ENCODE measurements around the gene TOGARAM1.

The TOGARAM1 gene

DNA sequence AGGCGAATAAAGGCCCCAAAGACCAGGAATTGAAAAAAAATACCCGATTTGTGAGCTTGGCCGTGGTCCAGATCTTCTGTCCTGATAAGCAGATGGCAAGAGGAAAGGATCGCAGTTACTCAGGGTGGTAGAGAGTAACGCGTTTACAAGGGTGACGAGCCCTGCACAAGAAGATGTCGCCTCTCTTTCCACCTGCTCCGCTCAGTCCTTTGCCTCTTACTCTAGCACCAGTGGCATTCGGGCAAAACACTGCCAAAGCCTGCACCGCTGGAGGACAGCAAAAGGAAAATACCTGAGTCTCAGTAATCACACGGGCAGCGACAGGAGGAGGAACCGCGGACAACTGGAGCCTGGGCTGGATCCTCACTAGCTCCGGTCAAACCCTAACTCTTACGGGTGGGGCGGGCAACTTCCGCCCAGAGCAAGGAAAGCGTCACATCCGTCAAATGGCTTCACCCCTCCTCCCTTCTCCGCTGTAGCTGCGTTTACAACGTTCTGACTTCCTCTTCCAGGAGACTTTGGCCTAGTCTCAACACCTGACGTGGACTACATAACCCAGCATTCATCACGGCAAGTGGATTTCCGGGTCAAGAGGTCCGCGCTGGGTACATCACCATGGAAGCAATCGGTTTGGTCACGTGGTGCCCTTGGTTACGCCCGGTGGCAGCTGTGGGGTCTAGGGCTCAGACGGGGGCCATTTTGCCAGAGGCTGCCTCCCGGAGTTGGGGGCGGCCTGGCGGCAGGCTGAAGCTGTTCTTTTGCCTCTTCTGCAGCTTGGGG is at the start of gene TOGARAM1, which contains the start of gene KLHL28:
TSS of gene TOGARAM1 (plus strand) at position 637 of the 780 bp plus-strand sequence. CDS start 232 bp downstream, outside the sequence.
TSS of gene KLHL28 (minus strand) at position 394 of the 780 bp plus-strand sequence. CDS start 16,019 bp downstream, outside the sequence.
- DNase-seq, result peak; percentile 98

DNA sequence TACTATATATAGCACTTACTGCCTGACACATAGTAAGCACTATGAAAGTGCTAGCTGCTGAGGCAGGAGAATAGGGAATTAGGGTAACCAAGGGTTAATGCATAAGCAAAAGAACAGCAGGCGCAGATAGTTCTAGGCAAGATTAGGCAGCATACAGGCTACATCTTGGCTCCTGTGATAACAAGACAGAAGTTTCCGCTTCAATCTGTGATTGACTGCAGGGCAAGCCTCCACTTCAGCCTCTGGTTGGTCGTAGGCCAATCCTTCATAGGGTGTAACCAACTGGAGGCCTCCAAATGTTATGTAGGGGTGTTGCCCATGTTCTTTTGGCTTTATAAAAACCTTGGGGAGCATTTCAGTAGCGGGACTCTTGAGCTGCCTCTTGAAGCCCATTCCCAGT is 47.1 kb upstream of the TOGARAM1 start:
- no peak for DNase-seq

GRCh38 chr14:44928793-44929192 is 33.2 kb upstream of the TOGARAM1 start:
- no peak for DNase-seq

- DNase-seq, result no peak
Measured at GRCh38 chr14:44935155-44935554, 26.8 kb upstream of the TOGARAM1 start.

DNA sequence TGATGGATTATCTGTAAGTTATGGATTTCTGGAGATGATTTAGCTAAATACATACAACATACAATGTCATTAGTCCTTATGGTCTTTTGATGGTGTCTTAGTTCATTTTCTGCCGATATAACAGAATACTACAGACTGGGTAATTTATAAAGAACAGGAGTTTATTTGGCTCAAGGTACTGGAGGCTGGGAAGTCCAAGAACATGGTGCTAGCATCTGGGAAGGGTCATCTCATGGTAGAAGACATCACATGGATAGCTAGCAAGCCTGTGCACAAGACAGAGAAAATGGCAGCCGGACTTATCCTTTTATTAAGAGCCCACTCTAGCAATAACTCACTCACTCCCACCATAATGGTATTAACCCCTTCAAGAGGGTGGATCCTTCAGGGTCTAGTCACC is 24.4 kb upstream of the TOGARAM1 start:
- DNase-seq, result no peak

DNA sequence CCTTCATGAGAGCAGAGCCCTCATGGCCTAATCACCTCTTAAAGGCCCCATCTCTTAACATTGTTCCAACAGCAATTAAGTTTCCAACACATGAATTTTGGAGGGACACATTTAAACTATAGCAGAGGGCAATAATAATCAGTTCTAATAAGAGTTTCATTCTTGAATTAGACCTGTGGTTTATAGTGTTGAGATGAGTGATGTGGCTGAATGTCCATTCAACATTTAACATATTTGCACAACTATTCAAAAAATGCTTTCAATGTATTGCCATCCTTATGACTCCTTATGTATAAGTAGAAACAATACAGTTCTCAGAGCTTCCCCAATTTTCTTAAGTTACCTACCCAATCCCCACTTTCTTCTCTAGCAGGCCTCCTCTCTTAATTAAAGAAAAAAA is 21.8 kb upstream of the TOGARAM1 start:
- DNase-seq, result no peak

DNA sequence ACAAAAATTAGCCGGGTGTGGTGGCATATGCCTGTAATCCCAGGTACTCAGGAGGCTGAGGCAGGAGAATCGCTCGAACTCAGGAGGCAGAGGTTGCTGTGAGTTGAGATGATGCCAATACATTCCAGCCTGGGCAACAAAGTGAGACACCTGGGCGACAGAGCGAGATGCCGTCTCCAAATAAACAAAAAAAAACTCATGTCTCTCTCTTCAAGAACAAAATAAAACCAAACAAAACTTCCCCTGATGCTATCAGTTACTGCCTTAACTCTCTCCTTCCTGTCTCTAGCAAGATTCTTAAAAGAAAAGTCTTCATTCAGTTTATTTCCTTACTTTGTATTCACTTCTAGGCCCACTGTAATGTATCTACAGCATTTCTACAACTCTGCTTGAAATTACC is 21.0 kb upstream of the TOGARAM1 start:
- DNase-seq, result no peak

DNA sequence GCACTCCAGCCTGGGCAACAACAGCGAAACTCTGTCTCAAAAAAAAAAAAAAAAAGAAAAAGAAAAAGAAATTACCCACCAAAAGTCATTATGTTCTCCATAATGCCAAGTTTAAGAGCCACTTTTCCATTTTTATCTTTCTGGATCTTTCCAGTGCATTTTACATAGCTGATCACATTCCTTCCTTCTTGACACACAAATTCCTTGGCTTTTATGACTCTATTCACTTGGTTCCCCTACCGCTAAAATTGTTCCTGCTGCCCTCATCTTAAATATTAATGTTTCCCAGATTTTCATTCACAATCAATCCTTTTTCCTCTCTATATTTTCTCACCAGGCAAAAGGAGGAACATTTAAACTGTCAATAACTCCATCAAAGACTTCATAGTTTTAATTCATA is 20.4 kb upstream of the TOGARAM1 start:
- DNase-seq, result no peak

DNA sequence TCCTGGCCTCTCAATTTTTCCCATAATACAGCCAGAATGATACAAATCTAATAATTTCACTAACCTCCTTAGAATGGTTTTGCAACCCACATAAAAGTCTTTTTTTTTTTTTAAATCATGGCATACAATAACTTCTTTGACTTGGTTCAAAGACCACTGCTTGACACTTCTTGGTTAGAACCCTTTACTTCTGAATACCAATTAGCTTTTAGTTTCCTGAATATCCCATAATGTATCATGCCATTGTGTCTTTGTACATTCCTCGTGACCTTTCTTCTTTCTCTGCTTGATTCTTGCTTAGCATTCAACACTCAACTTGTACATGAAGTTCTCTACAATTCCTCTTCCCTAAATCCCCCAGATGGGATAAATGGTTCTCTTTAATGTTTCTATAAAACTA is 19.6 kb upstream of the TOGARAM1 start:
- DNase-seq, result no peak

GRCh38 chr14:44944107-44944506 is 17.9 kb upstream of the TOGARAM1 start:
- DNase-seq, result no peak

- no peak for DNase-seq
Measured at GRCh38 chr14:44945264-44945663, 16.7 kb upstream of the TOGARAM1 start.

DNA sequence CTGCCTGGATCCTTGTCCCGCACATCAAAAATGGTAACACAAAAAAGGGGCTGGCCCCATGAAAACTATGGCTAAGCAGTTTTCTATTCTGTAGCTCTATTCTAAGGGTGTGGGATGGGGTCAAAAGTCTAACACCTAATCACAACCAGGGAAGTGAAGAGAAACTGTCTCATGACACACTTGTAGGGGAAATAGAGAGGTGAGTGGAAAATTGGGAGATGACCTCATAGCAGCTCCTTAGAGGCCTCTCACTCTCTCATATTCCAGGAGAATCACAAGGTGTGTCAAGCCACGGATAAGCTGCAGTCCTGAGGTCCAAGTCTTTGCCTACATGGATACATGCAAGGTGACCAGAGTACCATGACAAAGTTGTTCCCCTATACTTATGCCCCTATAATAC is 10.9 kb upstream of the TOGARAM1 start:
- DNase-seq, result no peak

DNA sequence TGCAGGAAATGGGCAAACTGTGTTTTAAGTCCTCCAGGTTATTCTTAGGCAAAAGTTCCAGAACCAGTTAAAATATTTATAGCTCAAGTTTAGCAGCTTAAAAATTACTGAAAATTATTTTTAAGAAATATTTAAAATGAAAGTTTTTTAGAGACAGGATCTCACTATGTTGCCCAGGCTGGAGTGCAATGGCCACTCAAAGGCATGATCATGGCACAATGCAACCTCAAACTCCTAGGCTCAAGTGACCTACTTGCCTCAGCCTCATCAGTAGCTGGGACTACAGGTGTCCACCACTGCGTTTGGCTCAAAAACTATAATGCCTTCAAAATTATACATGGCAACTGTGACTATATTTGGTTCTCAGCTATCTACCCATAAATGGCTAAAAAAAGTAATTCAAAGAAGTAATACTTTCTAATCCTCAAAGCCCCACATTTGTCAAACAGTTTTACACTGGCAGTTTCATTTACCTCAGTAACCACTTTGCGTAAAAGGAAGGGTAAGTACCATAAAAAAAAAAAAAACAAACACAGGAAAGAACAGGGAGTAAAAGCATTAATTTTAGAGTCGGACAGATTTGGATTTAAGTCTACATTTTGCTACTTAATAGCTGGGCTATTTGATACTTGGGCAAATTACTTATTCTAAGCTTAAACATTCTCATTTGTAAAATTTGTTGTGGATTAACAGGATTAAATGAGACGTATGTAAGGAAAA is 9.4 kb upstream of the TOGARAM1 start:
- DNase-seq, result no peak

GRCh38 chr14:44954750-44955149 is 7.2 kb upstream of the TOGARAM1 start:
- DNase-seq, result no peak

- DNase-seq, result no peak
Measured at GRCh38 chr14:44955528-44955927, 6.5 kb upstream of the TOGARAM1 start.

DNA sequence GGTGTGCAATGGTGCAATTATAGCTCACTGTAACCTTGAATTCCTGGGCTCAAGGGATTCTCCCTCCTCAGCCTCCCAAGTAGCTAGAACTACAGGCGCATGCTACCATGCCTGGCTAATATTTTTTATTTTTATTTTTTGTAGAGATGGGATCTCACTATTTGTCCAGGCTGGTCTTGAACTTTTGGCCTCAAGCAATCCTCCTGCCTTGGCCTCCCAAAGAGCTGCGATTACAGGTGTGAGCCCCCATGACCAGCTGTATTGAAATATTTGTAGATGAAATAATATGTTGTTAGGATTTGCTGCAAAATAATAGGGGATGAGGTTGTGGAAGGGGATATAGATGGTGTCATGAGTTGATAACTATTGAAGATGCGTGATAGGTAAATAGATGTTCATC is 5.1 kb upstream of the TOGARAM1 start:
- DNase-seq, result no peak

GRCh38 chr14:44959538-44959937 is 2.5 kb upstream of the TOGARAM1 start:
- DNase-seq, result no peak

DNA sequence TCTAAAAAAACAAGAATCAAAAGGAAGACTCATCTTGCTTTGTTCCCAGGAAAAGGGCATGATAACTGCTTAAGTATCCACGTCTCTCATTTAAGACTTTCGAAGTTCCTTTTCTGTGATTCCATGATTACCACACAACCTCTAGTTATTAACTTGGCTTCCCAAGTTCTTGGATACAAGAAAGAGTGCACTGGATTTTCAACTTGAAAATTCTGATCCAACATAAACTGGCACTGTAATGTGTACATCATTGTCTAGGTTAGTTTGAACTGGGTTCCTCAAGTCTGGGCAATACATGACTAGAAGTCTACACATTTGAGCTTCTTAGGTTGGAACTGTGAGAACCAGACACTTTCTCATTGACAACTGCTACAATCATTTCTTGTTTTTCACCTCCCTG is 1.8 kb upstream of the TOGARAM1 start:
- peak; percentile 12 for DNase-seq

GRCh38 chr14:44960646-44961045 is 1.3 kb upstream of the TOGARAM1 start:
- DNase-seq, result no peak

- DNase-seq, result peak; percentile 73
Measured at GRCh38 chr14:44961151-44961553, 838 bp upstream of the TOGARAM1 start.

DNA sequence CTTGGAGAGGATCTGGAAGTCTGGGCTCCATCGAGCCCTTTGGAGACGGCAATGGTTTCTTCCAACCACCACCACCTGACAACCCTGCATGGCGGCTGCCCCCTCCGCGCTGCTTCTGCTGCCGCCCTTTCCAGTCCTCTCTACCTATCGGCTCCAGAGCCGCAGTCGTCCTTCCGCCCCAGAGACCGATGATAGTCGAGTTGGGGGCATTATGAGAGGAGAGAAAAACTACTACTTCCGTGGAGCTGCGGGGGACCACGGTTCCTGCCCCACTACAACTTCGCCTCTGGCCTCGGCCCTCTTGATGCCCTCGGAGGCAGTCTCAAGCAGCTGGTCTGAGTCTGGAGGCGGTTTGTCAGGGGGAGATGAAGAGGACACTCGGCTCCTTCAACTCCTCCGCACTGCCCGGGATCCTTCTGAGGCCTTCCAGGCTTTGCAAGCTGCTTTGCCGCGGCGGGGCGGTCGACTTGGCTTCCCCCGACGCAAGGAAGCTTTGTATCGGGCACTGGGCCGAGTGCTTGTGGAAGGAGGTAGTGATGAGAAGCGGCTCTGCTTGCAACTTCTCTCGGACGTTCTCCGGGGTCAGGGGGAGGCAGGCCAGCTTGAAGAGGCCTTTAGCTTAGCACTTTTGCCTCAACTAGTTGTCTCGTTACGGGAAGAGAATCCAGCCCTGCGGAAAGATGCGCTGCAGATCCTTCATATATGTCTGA is 499 bp downstream of the TOGARAM1 start:
- DNase-seq, result no peak

DNA sequence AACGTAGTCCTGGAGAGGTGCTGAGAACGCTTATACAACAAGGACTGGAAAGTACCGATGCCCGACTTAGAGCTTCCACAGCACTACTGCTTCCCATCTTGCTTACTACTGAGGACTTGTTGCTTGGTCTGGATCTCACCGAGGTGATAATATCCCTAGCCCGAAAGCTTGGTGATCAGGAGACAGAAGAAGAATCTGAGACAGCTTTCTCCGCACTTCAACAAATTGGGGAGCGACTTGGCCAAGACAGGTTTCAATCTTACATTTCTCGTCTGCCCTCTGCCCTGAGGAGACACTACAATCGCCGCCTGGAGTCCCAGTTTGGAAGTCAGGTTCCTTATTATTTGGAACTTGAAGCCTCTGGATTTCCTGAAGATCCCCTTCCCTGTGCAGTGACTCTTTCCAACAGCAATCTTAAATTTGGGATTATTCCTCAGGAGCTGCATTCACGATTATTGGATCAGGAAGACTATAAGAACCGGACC is 1.1 kb downstream of the TOGARAM1 start:
- no peak for DNase-seq

- DNase-seq, result peak; percentile 36
Measured at GRCh38 chr14:44963775-44964380, 1.9 kb downstream of the TOGARAM1 start.
